Measurements from ENCODE around the gene CDH24. TPM values are rescaled to one million over a fixed set of nuclear protein-coding genes. Genes with fewer than 3 reads are reported as not detected.
A peak's percentile ranks its signal among the peaks of the same experiment; 100 is the strongest.

The CDH24 gene
- total and polyA plus RNA-seq, 2 experiments from 2014 or later, result 6.9 to 18.0 TPM

GRCh38 chr14:23055621-23056144 lies 1.6 kb downstream of the CDH24 start:
- H3K4me2 ChIP-seq, result peak overlapping the region; percentile 99
- no peaks in the 10 kb centered on the region for H3K79me2 ChIP-seq
- TF ChIP-seq EZH2phosphoT487 (IDR thresholded peaks at IDR 0.05; ENCODE audit: low read depth, severe bottlenecking, unreplicated experiment) (no peak), EZH2 (IDR thresholded peaks at IDR 0.05; ENCODE audit: borderline replicate concordance) (no peak), CTCF (IDR thresholded peaks at IDR 0.05; ENCODE audit: poor library complexity) (no peak)
- no peaks in the 10 kb centered on the region for H3K27me3 ChIP-seq
- no peak overlapping the region for H3K27ac ChIP-seq
- DNase-seq (ENCODE audit: low spot score), result peak; percentile 52
- H3K4me3 ChIP-seq, result no peak overlapping the region
- H3K4me1 ChIP-seq (ENCODE audit: insufficient read depth), result peaks cover 12% of the 10 kb centered on the region
- no peaks in the 10 kb centered on the region for H3K36me3 ChIP-seq (replicated peaks; ENCODE audit: insufficient read depth, low read depth)
- H2AFZ ChIP-seq, result no peak overlapping the region
- no peaks in the 10 kb centered on the region for H3K9me2 ChIP-seq (replicated peaks; ENCODE audit: insufficient read depth)
- WGBS (ENCODE audit: low lambda C conversion rate, missing lambda C conversion rate), result 62% methylated on average over 6 of the region's 6 CpGs
- H4K20me1 ChIP-seq (ENCODE audit: insufficient read depth, poor library complexity, severe bottlenecking), result no peaks in the 10 kb centered on the region
- no peaks in the 10 kb centered on the region for H3K9me3 ChIP-seq (ENCODE audit: low read depth)

GRCh38 chr14:23055147-23055550 lies 2.2 kb downstream of the CDH24 start:
- H3K27ac ChIP-seq, result no peak overlapping the region
- no peak for DNase-seq (ENCODE audit: low spot score)
- no peaks in the 10 kb centered on the region for H3K9me2 ChIP-seq (replicated peaks; ENCODE audit: insufficient read depth)
- H3K4me3 ChIP-seq, result no peak overlapping the region
- H3K4me1 ChIP-seq (ENCODE audit: insufficient read depth), result peaks cover 12% of the 10 kb centered on the region
- 98% methylated on average over 12 of the region's 12 CpGs for WGBS (ENCODE audit: low lambda C conversion rate, missing lambda C conversion rate)
- H3K36me3 ChIP-seq (replicated peaks; ENCODE audit: insufficient read depth, low read depth), result no peaks in the 10 kb centered on the region
- TF ChIP-seq EZH2 (IDR thresholded peaks at IDR 0.05; ENCODE audit: borderline replicate concordance) (no peak), EZH2phosphoT487 (IDR thresholded peaks at IDR 0.05; ENCODE audit: low read depth, severe bottlenecking, unreplicated experiment) (no peak), CTCF (IDR thresholded peaks at IDR 0.05; ENCODE audit: poor library complexity) (no peak)
- H3K27me3 ChIP-seq, result no peaks in the 10 kb centered on the region
- no peak overlapping the region for H3K4me2 ChIP-seq
- no peaks in the 10 kb centered on the region for H3K9me3 ChIP-seq (ENCODE audit: low read depth)
- H2AFZ ChIP-seq, result no peak overlapping the region
- H3K79me2 ChIP-seq, result no peaks in the 10 kb centered on the region
- H4K20me1 ChIP-seq (ENCODE audit: insufficient read depth, poor library complexity, severe bottlenecking), result no peaks in the 10 kb centered on the region

- Histone ChIP-seq H3K9me3 (ENCODE audit: low read depth) (no peaks in the 10 kb centered on the region), H3K27me3 (no peaks in the 10 kb centered on the region), H3K36me3 (replicated peaks; ENCODE audit: insufficient read depth, low read depth) (no peaks in the 10 kb centered on the region), H3K79me2 (no peaks in the 10 kb centered on the region), H3K4me1 (ENCODE audit: insufficient read depth) (peaks cover 12% of the 10 kb centered on the region), H4K20me1 (ENCODE audit: insufficient read depth, poor library complexity, severe bottlenecking) (no peaks in the 10 kb centered on the region), H3K27ac (no peak overlapping the region), H2AFZ (no peak overlapping the region), H3K4me3 (no peak overlapping the region), H3K4me2 (no peak overlapping the region), H3K9me2 (replicated peaks; ENCODE audit: insufficient read depth) (no peaks in the 10 kb centered on the region)
- TF ChIP-seq CTCF (IDR thresholded peaks at IDR 0.05; ENCODE audit: poor library complexity) (peak; percentile 11), EZH2 (IDR thresholded peaks at IDR 0.05; ENCODE audit: borderline replicate concordance) (no peak)
- 80% methylated on average over 17 of the region's 17 CpGs for WGBS (ENCODE audit: low lambda C conversion rate, missing lambda C conversion rate)
- DNase-seq (ENCODE audit: low spot score), result no peak
Measured at GRCh38 chr14:23054000-23054811, 3.1 kb downstream of the CDH24 start.
